ENCODE measurements around the gene IGF2R. TPM values are rescaled to one million over a fixed set of nuclear protein-coding genes. Genes with fewer than 3 reads are reported as not detected.
A peak's percentile ranks its signal among the peaks of the same experiment; 100 is the strongest.
"Not testable (repeated sequence)": the region's sequence is repeated elsewhere in the genome, so short reads cannot be mapped to it uniquely, and the experiment has no call there.

IGF2R gene
- 9.6 and 10.5 TPM in 2 replicates for total RNA-seq (2014; rRNA removed; shearing (Covaris generic); ENCODE audit: low replicate concordance)

DNA sequence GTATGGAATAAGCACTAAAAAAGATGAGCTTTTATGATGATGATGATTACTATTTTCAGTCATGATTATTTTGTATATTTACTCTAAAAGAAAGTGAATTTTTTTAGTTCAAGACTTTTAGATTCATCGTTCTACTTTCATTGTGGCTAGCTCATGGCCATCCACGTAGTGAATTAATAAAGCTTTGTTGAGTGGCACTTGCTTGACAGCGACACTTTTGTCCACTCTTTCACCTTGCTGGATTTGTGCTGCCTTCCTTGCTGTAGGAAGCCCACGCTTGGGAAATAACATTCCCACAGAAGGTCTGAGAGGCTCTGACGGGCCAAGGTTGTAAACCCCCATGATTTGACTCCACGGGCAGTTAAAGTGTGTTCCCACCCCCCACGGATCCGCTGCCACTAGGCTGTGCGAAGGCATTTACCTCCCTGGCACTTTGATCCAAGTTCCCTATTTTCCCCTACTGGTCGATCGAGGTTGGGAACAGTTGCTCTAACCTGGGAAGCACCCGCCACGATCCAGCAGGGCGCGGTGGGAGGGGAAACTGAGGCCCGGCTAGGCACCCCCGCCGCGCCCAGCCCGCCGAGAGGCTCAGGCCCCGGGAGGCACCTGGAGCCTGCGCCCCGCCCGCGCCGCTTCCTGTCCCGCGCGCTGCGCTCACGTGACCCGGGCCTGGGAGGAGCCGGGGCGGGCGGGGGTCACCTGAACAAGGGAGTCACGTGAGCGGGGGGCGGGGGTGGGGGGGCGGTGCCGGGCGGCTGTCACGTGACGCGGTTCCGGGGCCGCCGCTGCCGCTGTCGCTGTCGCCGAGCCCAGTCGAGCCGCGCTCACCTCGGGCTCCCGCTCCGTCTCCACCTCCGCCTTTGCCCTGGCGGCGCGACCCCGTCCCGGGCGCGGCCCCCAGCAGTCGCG lies at the start of gene IGF2R:
Gene IGF2R, plus strand, starts transcription at position 788 of the 909 bp plus-strand sequence. CDS start 165 bp downstream, outside the sequence.
- peak within 1 kb of the TSS; percentile 89 for H3K4me2 ChIP-seq (ENCODE audit: low read depth, low read length, poor library complexity, severe bottlenecking)
- H3K9me3 ChIP-seq (ENCODE audit: low read length) = no peaks in the 10 kb centered on the region
- H3K9me2 ChIP-seq (replicated peaks; ENCODE audit: insufficient read depth, low read length) = no peaks in the 10 kb centered on the region
- peaks cover 18% of the 10 kb centered on the region for H3K4me1 ChIP-seq (ENCODE audit: low read length)
- H4K20me1 ChIP-seq (ENCODE audit: insufficient read depth, low read depth, low read length) = peaks cover 24% of the 10 kb centered on the region
- H2AFZ ChIP-seq (ENCODE audit: low read length) = peak within 1 kb of the TSS; percentile 91
- no peak within 1 kb of the TSS for H3K27ac ChIP-seq (ENCODE audit: low read length)
- H3K79me2 ChIP-seq (ENCODE audit: low read length) = no peaks in the 10 kb centered on the region
- no peaks in the 10 kb centered on the region for H3K27me3 ChIP-seq (ENCODE audit: low read length)
- DNase-seq = peak; percentile 97
- peak within 1 kb of the TSS; percentile 82 for H3K9ac ChIP-seq (ENCODE audit: low read length)
- no peaks in the 10 kb centered on the region for H3K36me3 ChIP-seq (ENCODE audit: insufficient read depth, low read length)
- peak within 1 kb of the TSS; percentile 79 for H3K4me3 ChIP-seq (ENCODE audit: low read length)

DNA sequence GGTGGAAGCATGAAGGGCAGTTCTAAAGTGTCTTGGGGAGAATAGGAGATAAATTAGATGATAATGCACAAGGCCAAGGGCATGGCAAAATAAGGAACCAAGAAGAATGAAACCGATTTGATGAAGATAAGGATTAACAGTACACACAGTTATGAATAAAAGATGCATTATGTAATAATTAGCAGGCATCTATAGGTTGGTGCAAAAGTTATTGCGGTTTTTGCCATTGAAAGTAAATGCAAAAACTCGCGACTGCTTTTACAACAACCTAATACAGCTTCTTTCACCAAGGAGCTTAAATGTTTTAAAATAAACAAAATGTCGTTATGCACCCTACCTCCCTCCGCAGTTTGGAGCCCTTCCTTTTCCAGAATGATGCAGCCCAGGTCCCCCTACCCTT lies 49.1 kb upstream of the IGF2R start:
- Histone ChIP-seq H3K9me2 (replicated peaks; ENCODE audit: insufficient read depth, low read length) (no peaks in the 10 kb centered on the region), H3K9me3 (ENCODE audit: low read length) (no peaks in the 10 kb centered on the region), H3K4me1 (ENCODE audit: low read length) (peaks cover 4% of the 10 kb centered on the region), H3K9ac (ENCODE audit: low read length) (no peak overlapping the region), H3K27ac (ENCODE audit: low read length) (no peak overlapping the region), H3K36me3 (ENCODE audit: insufficient read depth, low read length) (no peaks in the 10 kb centered on the region), H2AFZ (ENCODE audit: low read length) (no peak overlapping the region), H3K79me2 (ENCODE audit: low read length) (no peaks in the 10 kb centered on the region), H4K20me1 (ENCODE audit: insufficient read depth, low read depth, low read length) (no peaks in the 10 kb centered on the region), H3K4me2 (ENCODE audit: low read depth, low read length, poor library complexity, severe bottlenecking) (no peak overlapping the region), H3K4me3 (ENCODE audit: low read length) (no peak overlapping the region), H3K27me3 (ENCODE audit: low read length) (no peaks in the 10 kb centered on the region)
- no peak for DNase-seq

DNA sequence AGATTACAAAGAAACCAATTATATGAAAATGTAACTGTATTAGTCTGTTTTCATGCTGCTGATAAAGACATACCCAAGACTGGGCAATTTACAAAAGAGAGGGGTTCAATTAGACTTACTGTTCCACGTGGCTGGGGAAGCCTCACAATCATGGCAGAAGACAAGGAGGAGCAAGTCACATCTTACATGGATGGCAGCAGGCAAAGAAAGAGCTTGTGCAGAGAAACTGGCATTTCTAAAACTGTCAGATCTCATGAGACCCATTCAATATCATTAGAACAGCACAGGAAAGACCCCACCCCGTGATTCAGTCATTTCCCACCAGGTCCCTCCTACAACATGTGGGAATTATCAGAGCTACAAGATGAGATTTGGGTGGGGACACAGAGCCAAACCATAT lies 44.7 kb upstream of the IGF2R start:
- H3K9me3 ChIP-seq (ENCODE audit: low read length); DNase-seq; H3K9ac ChIP-seq (ENCODE audit: low read length); H3K27ac ChIP-seq (ENCODE audit: low read length); H2AFZ ChIP-seq (ENCODE audit: low read length); H3K9me2 ChIP-seq (replicated peaks; ENCODE audit: insufficient read depth, low read length); H3K27me3 ChIP-seq (ENCODE audit: low read length); H4K20me1 ChIP-seq (ENCODE audit: insufficient read depth, low read depth, low read length); H3K4me3 ChIP-seq (ENCODE audit: low read length); H3K79me2 ChIP-seq (ENCODE audit: low read length); H3K36me3 ChIP-seq (ENCODE audit: insufficient read depth, low read length); H3K4me1 ChIP-seq (ENCODE audit: low read length); H3K4me2 ChIP-seq (ENCODE audit: low read depth, low read length, poor library complexity, severe bottlenecking): not testable (repeated sequence)

- Histone ChIP-seq H3K36me3 (ENCODE audit: insufficient read depth, low read length) (no peaks in the 10 kb centered on the region), H3K27ac (ENCODE audit: low read length) (no peak overlapping the region), H3K9ac (ENCODE audit: low read length) (no peak overlapping the region), H3K4me2 (ENCODE audit: low read depth, low read length, poor library complexity, severe bottlenecking) (no peak overlapping the region), H2AFZ (ENCODE audit: low read length) (no peak overlapping the region), H3K79me2 (ENCODE audit: low read length) (no peaks in the 10 kb centered on the region), H3K4me3 (ENCODE audit: low read length) (no peak overlapping the region), H3K4me1 (ENCODE audit: low read length) (peaks cover 2% of the 10 kb centered on the region), H4K20me1 (ENCODE audit: insufficient read depth, low read depth, low read length) (no peaks in the 10 kb centered on the region), H3K27me3 (ENCODE audit: low read length) (no peaks in the 10 kb centered on the region), H3K9me2 (replicated peaks; ENCODE audit: insufficient read depth, low read length) (no peaks in the 10 kb centered on the region), H3K9me3 (ENCODE audit: low read length) (no peaks in the 10 kb centered on the region)
- DNase-seq = no peak
Observed at GRCh38 chr6:159926542-159927203, 42.2 kb upstream of the IGF2R start.

DNA sequence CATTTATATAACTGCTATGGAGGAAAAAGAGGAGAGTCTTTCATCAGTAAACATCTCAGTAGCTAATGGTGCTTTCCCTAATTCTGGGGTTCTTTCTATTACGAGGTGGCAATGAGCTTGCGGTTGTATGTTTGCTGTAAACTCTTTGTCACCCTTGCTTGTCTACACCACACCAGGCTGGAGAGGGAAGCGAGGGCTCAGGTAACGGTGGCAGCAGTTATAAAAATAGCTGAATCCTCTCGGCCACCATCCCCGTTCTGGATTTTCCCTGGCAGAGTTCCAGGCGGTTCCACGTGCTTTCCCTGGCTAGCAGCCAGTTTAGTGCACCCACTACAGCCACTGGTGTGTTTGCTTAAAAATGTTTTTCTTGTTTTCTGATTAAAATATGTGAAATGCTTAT lies 39.1 kb upstream of the IGF2R start:
- Histone ChIP-seq H3K9ac (ENCODE audit: low read length) (no peak overlapping the region), H3K4me1 (ENCODE audit: low read length) (no peaks in the 10 kb centered on the region), H3K9me2 (replicated peaks; ENCODE audit: insufficient read depth, low read length) (no peaks in the 10 kb centered on the region), H3K4me2 (ENCODE audit: low read depth, low read length, poor library complexity, severe bottlenecking) (no peak overlapping the region), H3K4me3 (ENCODE audit: low read length) (no peak overlapping the region), H3K9me3 (ENCODE audit: low read length) (no peaks in the 10 kb centered on the region), H3K27me3 (ENCODE audit: low read length) (no peaks in the 10 kb centered on the region), H4K20me1 (ENCODE audit: insufficient read depth, low read depth, low read length) (no peaks in the 10 kb centered on the region), H3K36me3 (ENCODE audit: insufficient read depth, low read length) (no peaks in the 10 kb centered on the region), H3K27ac (ENCODE audit: low read length) (no peak overlapping the region), H3K79me2 (ENCODE audit: low read length) (no peaks in the 10 kb centered on the region), H2AFZ (ENCODE audit: low read length) (no peak overlapping the region)
- DNase-seq = no peak

DNA sequence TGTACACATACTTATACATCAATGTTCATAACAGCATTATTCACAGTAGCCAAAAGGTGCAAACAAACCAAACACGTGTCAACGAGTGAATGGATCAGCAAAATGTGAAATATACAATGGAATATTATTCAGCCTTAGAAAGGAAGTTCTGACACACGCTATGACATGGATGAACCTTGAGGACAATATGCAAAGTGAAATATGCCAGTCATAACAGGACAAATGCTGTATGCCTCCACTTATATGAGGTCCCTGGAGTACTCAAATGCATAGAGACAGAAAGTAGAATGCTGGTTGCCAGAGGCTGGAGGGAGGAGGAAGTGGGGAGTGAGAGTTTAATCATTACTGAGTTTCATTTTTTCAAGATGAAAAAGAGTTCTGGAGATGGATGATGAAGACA lies 37.8 kb upstream of the IGF2R start:
- no peaks in the 10 kb centered on the region for H4K20me1 ChIP-seq (ENCODE audit: insufficient read depth, low read depth, low read length)
- H3K36me3 ChIP-seq (ENCODE audit: insufficient read depth, low read length) = no peaks in the 10 kb centered on the region
- no peak overlapping the region for H3K9ac ChIP-seq (ENCODE audit: low read length)
- H3K79me2 ChIP-seq (ENCODE audit: low read length) = no peaks in the 10 kb centered on the region
- H3K9me2 ChIP-seq (replicated peaks; ENCODE audit: insufficient read depth, low read length) = no peaks in the 10 kb centered on the region
- DNase-seq = no peak
- no peak overlapping the region for H3K4me2 ChIP-seq (ENCODE audit: low read depth, low read length, poor library complexity, severe bottlenecking)
- H3K4me1 ChIP-seq (ENCODE audit: low read length) = no peaks in the 10 kb centered on the region
- H3K27ac ChIP-seq (ENCODE audit: low read length) = no peak overlapping the region
- no peak overlapping the region for H2AFZ ChIP-seq (ENCODE audit: low read length)
- H3K27me3 ChIP-seq (ENCODE audit: low read length) = peaks cover 4% of the 10 kb centered on the region; the same call in 1 of the 2 replicates
- no peak overlapping the region for H3K4me3 ChIP-seq (ENCODE audit: low read length)
- no peaks in the 10 kb centered on the region for H3K9me3 ChIP-seq (ENCODE audit: low read length)

GRCh38 chr6:159931846-159932245 lies 37.0 kb upstream of the IGF2R start:
- no peak overlapping the region for H3K4me2 ChIP-seq (ENCODE audit: low read depth, low read length, poor library complexity, severe bottlenecking)
- H3K4me3 ChIP-seq (ENCODE audit: low read length) = no peak overlapping the region
- H3K27ac ChIP-seq (ENCODE audit: low read length) = no peak overlapping the region
- H3K4me1 ChIP-seq (ENCODE audit: low read length) = no peaks in the 10 kb centered on the region
- H3K9ac ChIP-seq (ENCODE audit: low read length) = no peak overlapping the region
- no peaks in the 10 kb centered on the region for H4K20me1 ChIP-seq (ENCODE audit: insufficient read depth, low read depth, low read length)
- H3K9me3 ChIP-seq (ENCODE audit: low read length) = no peaks in the 10 kb centered on the region
- H3K36me3 ChIP-seq (ENCODE audit: insufficient read depth, low read length) = no peaks in the 10 kb centered on the region
- no peaks in the 10 kb centered on the region for H3K9me2 ChIP-seq (replicated peaks; ENCODE audit: insufficient read depth, low read length)
- H3K79me2 ChIP-seq (ENCODE audit: low read length) = no peaks in the 10 kb centered on the region
- DNase-seq = no peak
- peaks cover 4% of the 10 kb centered on the region; the same call in 1 of the 2 replicates for H3K27me3 ChIP-seq (ENCODE audit: low read length)
- H2AFZ ChIP-seq (ENCODE audit: low read length) = no peak overlapping the region

DNA sequence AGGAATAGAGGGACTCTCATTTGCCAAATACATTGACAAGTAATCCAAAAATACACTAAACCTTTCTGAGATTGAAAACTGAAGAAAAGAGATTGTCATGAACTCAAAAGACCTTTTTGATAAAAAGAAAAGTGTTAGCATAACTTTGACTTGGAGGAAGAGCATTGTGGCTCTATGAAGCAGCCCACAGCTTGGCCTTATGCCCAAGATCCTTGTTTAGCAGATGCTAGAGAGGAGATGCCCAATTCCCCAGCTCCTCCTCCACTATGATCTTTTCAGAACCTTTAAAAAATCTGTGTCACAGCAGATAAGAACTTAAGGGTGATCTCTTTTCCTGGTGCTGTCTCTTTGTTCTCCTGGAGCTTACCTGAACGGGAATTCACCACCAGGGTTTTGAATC lies 35.8 kb upstream of the IGF2R start:
- H3K27me3 ChIP-seq (ENCODE audit: low read length) = peaks cover 4% of the 10 kb centered on the region; the same call in 1 of the 2 replicates
- H3K9ac ChIP-seq (ENCODE audit: low read length) = no peak overlapping the region
- H3K4me1 ChIP-seq (ENCODE audit: low read length) = no peaks in the 10 kb centered on the region
- H4K20me1 ChIP-seq (ENCODE audit: insufficient read depth, low read depth, low read length) = no peaks in the 10 kb centered on the region
- no peak overlapping the region for H3K27ac ChIP-seq (ENCODE audit: low read length)
- no peak for DNase-seq
- no peaks in the 10 kb centered on the region for H3K9me2 ChIP-seq (replicated peaks; ENCODE audit: insufficient read depth, low read length)
- no peaks in the 10 kb centered on the region for H3K36me3 ChIP-seq (ENCODE audit: insufficient read depth, low read length)
- H3K9me3 ChIP-seq (ENCODE audit: low read length) = no peaks in the 10 kb centered on the region
- no peak overlapping the region for H3K4me3 ChIP-seq (ENCODE audit: low read length)
- no peak overlapping the region for H2AFZ ChIP-seq (ENCODE audit: low read length)
- no peaks in the 10 kb centered on the region for H3K79me2 ChIP-seq (ENCODE audit: low read length)
- H3K4me2 ChIP-seq (ENCODE audit: low read depth, low read length, poor library complexity, severe bottlenecking) = no peak overlapping the region

Data from Karpas-422 (cell line).